Bronchial epithelial cell (primary cell): ENCODE measurements around the gene CPNE2. TPM values are rescaled to one million over a fixed set of nuclear protein-coding genes. Genes with fewer than 3 reads are reported as not detected.
A peak's percentile ranks its signal among the peaks of the same experiment; 100 is the strongest.

Source experiments
- DNase-seq: peaks from one replicate; pipeline ENCODE4 v3.0.0-alpha.2; 2010; ENCODE audit warnings: low read depth
- FAIRE-seq: peaks from 2 replicates; lab custom pipeline; 2011; peaks lifted over from hg19 to GRCh38; lab: Jason Lieb, UNC
- H3K27me3 ChIP-seq: 2 replicates; pipeline ENCODE4 v1.5.1; 2011; ENCODE audit warnings: low read length; ENCODE audit not compliant: control insufficient read depth, insufficient read depth
- H3K36me3 ChIP-seq: 2 replicates; pipeline ENCODE4 v1.5.1; 2011; ENCODE audit warnings: low read length; ENCODE audit not compliant: control insufficient read depth, insufficient read depth
- H3K4me3 ChIP-seq: 2 replicates; pipeline ENCODE4 v1.5.1; 2011; ENCODE audit warnings: mild to moderate bottlenecking, low read depth, low read length, control low read depth
- CTCF ChIP-seq: IDR thresholded peaks from 2 replicates; pipeline ENCODE4 v1.5.1; 2011; ENCODE audit warnings: mild to moderate bottlenecking, moderate library complexity, low read length, control low read depth, inconsistent platforms; ENCODE audit not compliant: insufficient read depth, severe bottlenecking
- total RNA-seq: library from RNA; depleted of rRNA; stranded (reverse); fragments of >200 nt; gene quantifications from 2 replicates; pipeline ENCODE4 v1.2.1, GENCODE V29; 2014

CPNE2 gene
- total RNA-seq, 1 donor from 2014 or later: 5.0 TPM

GRCh38 chr16:57159447-57159846 is 67.1 kb downstream of the CPNE2 start:
- Histone ChIP-seq H3K36me3 (peaks cover 10% of the 10 kb centered on the region), H3K27me3 (no peaks in the 10 kb centered on the region), H3K4me3 (no peak overlapping the region)
- no peak for FAIRE-seq
- no peak for TF ChIP-seq CTCF
- no peak for DNase-seq

- FAIRE-seq: no peak
- Histone ChIP-seq H3K4me3 (no peak overlapping the region), H3K36me3 (peaks cover 10% of the 10 kb centered on the region), H3K27me3 (no peaks in the 10 kb centered on the region)
- TF ChIP-seq CTCF: no peak
- DNase-seq: no peak
Measured at GRCh38 chr16:57163842-57164241, 71.5 kb downstream of the CPNE2 start.

- FAIRE-seq: no peak
- no peak for TF ChIP-seq CTCF
Measured at GRCh38 chr16:57165483-57165882, 73.1 kb downstream of the CPNE2 start.

GRCh38 chr16:57165938-57166337 is 73.6 kb downstream of the CPNE2 start:
- H3K4me3 ChIP-seq: no peak overlapping the region
- FAIRE-seq (no peak), DNase-seq (peak; percentile 17)
- peaks cover 7% of the 10 kb centered on the region for H3K36me3 ChIP-seq
- H3K27me3 ChIP-seq: no peaks in the 10 kb centered on the region
- no peak for TF ChIP-seq CTCF

More at GRCh38 chr16:57165483-57165882, 73.1 kb downstream of the CPNE2 start:
- Histone ChIP-seq H3K27me3 (no peaks in the 10 kb centered on the region), H3K36me3 (peaks cover 7% of the 10 kb centered on the region), H3K4me3 (no peak overlapping the region)
- DNase-seq: no peak

GRCh38 chr16:57166451-57166850 is 74.1 kb downstream of the CPNE2 start:
- FAIRE-seq (no peak), DNase-seq (no peak)
- no peak for TF ChIP-seq CTCF
- Histone ChIP-seq H3K4me3 (no peak overlapping the region), H3K36me3 (peaks cover 7% of the 10 kb centered on the region), H3K27me3 (no peaks in the 10 kb centered on the region)

GRCh38 chr16:57166951-57167350 is 74.6 kb downstream of the CPNE2 start:
- TF ChIP-seq CTCF: no peak
- peaks cover 7% of the 10 kb centered on the region for H3K36me3 ChIP-seq
- DNase-seq (peak; percentile 87), FAIRE-seq (peak; percentile 99)
- no peak overlapping the region for H3K4me3 ChIP-seq
- no peaks in the 10 kb centered on the region for H3K27me3 ChIP-seq
